Mesodermal cell (in vitro differentiated cells): ENCODE measurements around the gene EMID1.
"Not testable (repeated sequence)": the region's sequence is repeated elsewhere in the genome, so short reads cannot be mapped to it uniquely, and the experiment has no call there.

Experiments
- H3K27ac ChIP-seq: 2 replicates; pipeline ENCODE4 v1.7.0; 2013; ENCODE audit warnings: mild to moderate bottlenecking, low read depth, low read length, moderate library complexity; ENCODE audit not compliant: severe bottlenecking
- H3K36me3 ChIP-seq: 2 replicates; pipeline ENCODE4 v1.7.1; 2013; ENCODE audit warnings: mild to moderate bottlenecking, low read length, moderate library complexity; ENCODE audit not compliant: control insufficient read depth, insufficient read depth
- H3K4me1 ChIP-seq: one replicate; pipeline ENCODE4 v1.7.1; 2013; ENCODE audit warnings: mild to moderate bottlenecking, low read length; ENCODE audit not compliant: insufficient read depth, control insufficient read depth, poor library complexity, severe bottlenecking
- H3K4me3 ChIP-seq: 2 replicates; pipeline ENCODE4 v1.7.0; 2013; ENCODE audit warnings: low read length, control low read depth, mild to moderate bottlenecking; ENCODE audit not compliant: insufficient read depth, poor library complexity, severe bottlenecking; ENCODE audit errors: extremely low read depth
- H3K9me3 ChIP-seq: 2 replicates; pipeline ENCODE4 v1.7.1; 2013; ENCODE audit warnings: mild to moderate bottlenecking, low read length, moderate library complexity; ENCODE audit not compliant: control insufficient read depth
- WGBS, 2 experiments: methylation state at CpG; one replicate each; pipeline ENCODE4 v1.1.5; 2013; ENCODE audit warnings: missing lambda C conversion rate in 2 of 2; ENCODE audit not compliant: insufficient coverage in 2 of 2; 5-methylcytosine and 5-hydroxymethylcytosine counted together

Gene EMID1

GRCh38 chr22:29212743-29213142, 7.0 kb downstream of the EMID1 start:
- no peak overlapping the region for H3K27ac ChIP-seq
- WGBS, 2 experiments: 92% methylated on average over 9 of the region's 11 CpGs
- no peaks in the 10 kb centered on the region for H3K4me1 ChIP-seq
- H3K4me3 ChIP-seq: no peak overlapping the region
- no peaks in the 10 kb centered on the region for H3K9me3 ChIP-seq
- H3K36me3 ChIP-seq: no peaks in the 10 kb centered on the region

- no peaks in the 10 kb centered on the region for H3K36me3 ChIP-seq
- no peaks in the 10 kb centered on the region for H3K9me3 ChIP-seq
- H3K27ac ChIP-seq: no peak overlapping the region
- H3K4me3 ChIP-seq: no peak overlapping the region
- 95% methylated on average over 5 to 7 of the region's 9 CpGs for WGBS, 2 experiments
- H3K4me1 ChIP-seq: no peaks in the 10 kb centered on the region
Observed at GRCh38 chr22:29213493-29213892, 7.8 kb downstream of the EMID1 start.

GRCh38 chr22:29214232-29214631, 8.5 kb downstream of the EMID1 start:
- Histone ChIP-seq H3K27ac (no peak overlapping the region), H3K4me1 (no peaks in the 10 kb centered on the region), H3K9me3 (no peaks in the 10 kb centered on the region), H3K36me3 (no peaks in the 10 kb centered on the region), H3K4me3 (no peak overlapping the region)
- WGBS, 2 experiments: 92 to 97% methylated on average over 5 to 6 of the region's 6 CpGs

GRCh38 chr22:29215012-29215860, 9.5 kb downstream of the EMID1 start:
- H3K36me3 ChIP-seq: no peaks in the 10 kb centered on the region
- peaks cover 3% of the 10 kb centered on the region for H3K4me1 ChIP-seq
- 87 to 89% methylated on average over 12 to 13 of the region's 14 CpGs for WGBS, 2 experiments
- no peak overlapping the region for H3K27ac ChIP-seq
- H3K9me3 ChIP-seq: no peaks in the 10 kb centered on the region
- no peak overlapping the region for H3K4me3 ChIP-seq

GRCh38 chr22:29216011-29216872, 10.5 kb downstream of the EMID1 start:
- Histone ChIP-seq H3K4me1 (peaks cover 3% of the 10 kb centered on the region), H3K27ac (no peak overlapping the region), H3K36me3 (no peaks in the 10 kb centered on the region), H3K4me3 (no peak overlapping the region), H3K9me3 (no peaks in the 10 kb centered on the region)
- 80 to 85% methylated on average over 11 of the region's 14 CpGs for WGBS, 2 experiments

- H3K27ac ChIP-seq: no peak overlapping the region
- 88% methylated on average over 9 to 11 of the region's 14 CpGs for WGBS, 2 experiments
- peaks cover 3% of the 10 kb centered on the region for H3K4me1 ChIP-seq
Observed at GRCh38 chr22:29216873-29217666, 11.4 kb downstream of the EMID1 start.

GRCh38 chr22:29217827-29218757, 12.4 kb downstream of the EMID1 start:
- WGBS, 2 experiments: 83 to 84% methylated on average over 7 to 8 of the region's 13 CpGs

More at GRCh38 chr22:29216873-29217666, 11.4 kb downstream of the EMID1 start:
- no peaks in the 10 kb centered on the region for H3K36me3 ChIP-seq
- no peaks in the 10 kb centered on the region for H3K9me3 ChIP-seq
- no peak overlapping the region for H3K4me3 ChIP-seq

GRCh38 chr22:29218758-29219408, 13.2 kb downstream of the EMID1 start:
- WGBS, 2 experiments: 89 to 98% methylated on average over 7 to 9 of the region's 11 CpGs
- no peak overlapping the region for H3K4me3 ChIP-seq
- H3K27ac ChIP-seq: no peak overlapping the region
- no peaks in the 10 kb centered on the region for H3K36me3 ChIP-seq
- no peaks in the 10 kb centered on the region for H3K9me3 ChIP-seq
- peaks cover 3% of the 10 kb centered on the region for H3K4me1 ChIP-seq

More at GRCh38 chr22:29217827-29218757, 12.4 kb downstream of the EMID1 start:
- no peak overlapping the region for H3K27ac ChIP-seq
- H3K4me1 ChIP-seq: peaks cover 3% of the 10 kb centered on the region
- no peak overlapping the region for H3K4me3 ChIP-seq
- H3K9me3 ChIP-seq: no peaks in the 10 kb centered on the region
- no peaks in the 10 kb centered on the region for H3K36me3 ChIP-seq

- not testable (repeated sequence) for H3K9me3 ChIP-seq, H3K4me3 ChIP-seq, H3K36me3 ChIP-seq, H3K4me1 ChIP-seq, H3K27ac ChIP-seq
- WGBS, 2 experiments: 89% methylated on average over 2 of the region's 2 CpGs; no CpG with 5 or more reads in 1 of the 2 experiments
Observed at GRCh38 chr22:29219409-29219782, 13.7 kb downstream of the EMID1 start.
